ENCODE measurements around the gene YLPM1. TPM values are rescaled to one million over a fixed set of nuclear protein-coding genes. Genes with fewer than 3 reads are reported as not detected.
"Not testable (repeated sequence)": the region's sequence is repeated elsewhere in the genome, so short reads cannot be mapped to it uniquely, and the experiment has no call there.

Gene YLPM1, protein sequence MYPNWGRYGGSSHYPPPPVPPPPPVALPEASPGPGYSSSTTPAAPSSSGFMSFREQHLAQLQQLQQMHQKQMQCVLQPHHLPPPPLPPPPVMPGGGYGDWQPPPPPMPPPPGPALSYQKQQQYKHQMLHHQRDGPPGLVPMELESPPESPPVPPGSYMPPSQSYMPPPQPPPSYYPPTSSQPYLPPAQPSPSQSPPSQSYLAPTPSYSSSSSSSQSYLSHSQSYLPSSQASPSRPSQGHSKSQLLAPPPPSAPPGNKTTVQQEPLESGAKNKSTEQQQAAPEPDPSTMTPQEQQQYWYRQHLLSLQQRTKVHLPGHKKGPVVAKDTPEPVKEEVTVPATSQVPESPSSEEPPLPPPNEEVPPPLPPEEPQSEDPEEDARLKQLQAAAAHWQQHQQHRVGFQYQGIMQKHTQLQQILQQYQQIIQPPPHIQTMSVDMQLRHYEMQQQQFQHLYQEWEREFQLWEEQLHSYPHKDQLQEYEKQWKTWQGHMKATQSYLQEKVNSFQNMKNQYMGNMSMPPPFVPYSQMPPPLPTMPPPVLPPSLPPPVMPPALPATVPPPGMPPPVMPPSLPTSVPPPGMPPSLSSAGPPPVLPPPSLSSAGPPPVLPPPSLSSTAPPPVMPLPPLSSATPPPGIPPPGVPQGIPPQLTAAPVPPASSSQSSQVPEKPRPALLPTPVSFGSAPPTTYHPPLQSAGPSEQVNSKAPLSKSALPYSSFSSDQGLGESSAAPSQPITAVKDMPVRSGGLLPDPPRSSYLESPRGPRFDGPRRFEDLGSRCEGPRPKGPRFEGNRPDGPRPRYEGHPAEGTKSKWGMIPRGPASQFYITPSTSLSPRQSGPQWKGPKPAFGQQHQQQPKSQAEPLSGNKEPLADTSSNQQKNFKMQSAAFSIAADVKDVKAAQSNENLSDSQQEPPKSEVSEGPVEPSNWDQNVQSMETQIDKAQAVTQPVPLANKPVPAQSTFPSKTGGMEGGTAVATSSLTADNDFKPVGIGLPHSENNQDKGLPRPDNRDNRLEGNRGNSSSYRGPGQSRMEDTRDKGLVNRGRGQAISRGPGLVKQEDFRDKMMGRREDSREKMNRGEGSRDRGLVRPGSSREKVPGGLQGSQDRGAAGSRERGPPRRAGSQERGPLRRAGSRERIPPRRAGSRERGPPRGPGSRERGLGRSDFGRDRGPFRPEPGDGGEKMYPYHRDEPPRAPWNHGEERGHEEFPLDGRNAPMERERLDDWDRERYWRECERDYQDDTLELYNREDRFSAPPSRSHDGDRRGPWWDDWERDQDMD (N-terminal part only)
- 48.3 TPM for polyA plus RNA-seq (2012; ENCODE audit: insufficient read depth, insufficient read length)

DNA sequence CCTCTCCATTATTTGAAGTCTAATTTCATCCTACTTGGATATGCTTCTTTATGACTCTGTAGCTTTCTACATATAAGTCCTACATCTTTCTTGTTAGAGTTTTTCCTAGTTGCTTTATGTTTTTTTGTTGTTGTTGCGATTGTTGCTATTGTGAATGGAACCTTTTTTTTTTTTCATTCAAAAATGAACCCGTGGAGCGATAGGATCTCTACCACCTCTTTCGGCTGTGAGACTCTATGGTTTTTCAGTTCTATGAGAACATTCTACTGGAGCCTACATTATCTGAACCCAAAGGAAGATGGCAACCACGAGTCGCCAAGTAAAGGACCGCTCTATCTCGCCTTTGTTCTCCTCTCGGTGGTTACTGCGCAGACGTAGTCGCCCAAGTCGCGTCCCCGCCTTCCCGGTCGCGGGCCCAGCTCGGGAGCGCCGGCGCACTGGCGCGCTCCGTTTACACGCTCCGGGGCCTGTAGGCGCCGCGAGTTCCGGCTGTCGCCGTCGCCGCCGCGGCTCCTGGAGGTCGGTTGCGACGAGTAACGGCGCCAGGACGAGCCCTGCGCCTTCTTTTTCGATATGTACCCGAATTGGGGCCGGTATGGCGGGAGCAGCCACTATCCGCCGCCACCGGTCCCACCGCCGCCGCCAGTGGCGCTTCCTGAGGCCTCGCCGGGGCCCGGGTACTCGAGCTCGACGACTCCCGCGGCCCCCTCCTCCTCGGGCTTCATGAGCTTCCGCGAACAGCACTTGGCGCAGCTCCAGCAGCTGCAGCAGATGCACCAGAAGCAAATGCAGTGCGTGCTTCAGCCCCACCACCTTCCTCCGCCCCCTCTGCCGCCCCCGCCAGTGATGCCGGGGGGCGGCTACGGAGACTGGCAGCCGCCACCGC is at the start of gene YLPM1:
YLPM1 (plus strand) TSS at position 400 of the 886 bp plus-strand sequence; CDS start at position 574, 174 bp downstream.
- peak; percentile 99 for DNase-seq (ENCODE audit: low read depth, low spot score)

GRCh38 chr14:74713395-74713735 is 49.8 kb upstream of the YLPM1 start:
- peak overlapping the region; percentile 64 for H3K4me3 ChIP-seq (ENCODE audit: low read length)
- no peak for DNase-seq (ENCODE audit: low read depth, low spot score)

More for the DNA sequence above, at the start of gene YLPM1:
- H3K4me3 ChIP-seq (ENCODE audit: low read length) = peak within 1 kb of the TSS; percentile 78

GRCh38 chr14:74720526-74720925 is 42.6 kb upstream of the YLPM1 start:
- DNase-seq (ENCODE audit: low read depth, low spot score) = no peak
- no peak overlapping the region for H3K4me3 ChIP-seq (ENCODE audit: low read length)

GRCh38 chr14:74723134-74723533 is 40.0 kb upstream of the YLPM1 start:
- DNase-seq (ENCODE audit: low read depth, low spot score) = no peak
- no peak overlapping the region for H3K4me3 ChIP-seq (ENCODE audit: low read length)

DNA sequence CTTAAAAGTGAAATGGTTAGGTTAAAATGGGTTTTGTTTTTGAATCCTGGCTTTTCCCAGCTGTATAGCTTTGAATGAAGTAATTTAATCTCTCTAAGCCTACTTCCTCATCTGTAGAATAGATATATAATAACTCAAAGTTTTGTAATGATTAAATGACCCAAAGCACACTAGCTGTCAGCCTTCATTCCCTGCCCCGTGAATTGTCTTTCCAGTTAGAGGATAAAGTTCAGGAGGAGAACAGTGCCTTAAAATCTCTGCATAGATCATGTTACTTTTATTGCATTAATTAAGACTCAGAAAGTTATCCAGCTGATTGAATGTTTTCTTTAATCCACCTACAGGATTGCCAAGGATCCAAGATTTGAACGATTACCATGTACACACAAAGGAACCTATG is 30.7 kb upstream of the YLPM1 start:
- DNase-seq (ENCODE audit: low read depth, low spot score) = no peak
- no peak overlapping the region for H3K4me3 ChIP-seq (ENCODE audit: low read length)

DNA sequence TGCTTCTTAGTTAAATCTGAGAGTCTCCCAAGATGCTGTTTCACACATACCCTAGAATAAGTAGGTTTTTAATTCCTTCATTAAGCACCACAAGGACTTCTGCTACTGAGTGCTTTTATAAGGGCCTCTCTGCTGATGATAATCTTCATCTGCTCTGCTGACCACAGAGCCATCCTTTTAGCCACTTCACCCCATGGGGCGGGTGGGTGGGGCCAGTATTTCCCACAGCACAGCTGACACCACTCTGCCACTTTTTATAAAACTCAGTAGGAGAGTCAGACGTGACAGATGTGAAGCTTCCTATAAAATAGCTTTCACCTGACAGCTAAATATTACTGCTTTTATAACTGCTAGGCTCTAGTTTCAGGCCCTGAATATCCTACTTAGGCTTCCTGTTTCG is 29.9 kb upstream of the YLPM1 start:
- DNase-seq (ENCODE audit: low read depth, low spot score) = no peak
- no peak overlapping the region for H3K4me3 ChIP-seq (ENCODE audit: low read length)

DNA sequence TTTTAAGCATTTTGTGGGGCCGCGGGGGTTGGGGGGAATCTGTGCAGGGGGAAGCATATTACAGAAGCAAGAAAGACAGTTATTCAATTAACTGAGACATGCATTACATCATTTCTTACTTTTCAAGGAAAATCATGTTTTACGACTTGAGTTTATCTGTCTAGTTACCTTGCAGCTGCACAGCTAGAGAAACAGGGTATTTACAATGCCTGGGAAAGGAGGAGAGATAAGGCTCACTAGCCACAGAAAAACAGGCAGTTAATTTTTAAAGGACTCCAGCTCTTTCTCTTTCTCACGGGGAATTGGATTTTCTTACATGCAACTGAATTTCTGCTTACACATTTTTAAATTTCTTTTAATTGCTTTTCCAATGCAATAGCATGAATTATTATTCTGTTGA is 28.0 kb upstream of the YLPM1 start:
- DNase-seq (ENCODE audit: low read depth, low spot score) = no peak
- no peak overlapping the region for H3K4me3 ChIP-seq (ENCODE audit: low read length)

GRCh38 chr14:74737753-74738325 is 25.3 kb upstream of the YLPM1 start:
- no peak for DNase-seq (ENCODE audit: low read depth, low spot score)
- no peak overlapping the region for H3K4me3 ChIP-seq (ENCODE audit: low read length)

- no peak for DNase-seq (ENCODE audit: low read depth, low spot score)
- H3K4me3 ChIP-seq (ENCODE audit: low read length) = no peak overlapping the region
Measured at GRCh38 chr14:74739293-74740030, 23.7 kb upstream of the YLPM1 start.

GRCh38 chr14:74747237-74747636 is 15.9 kb upstream of the YLPM1 start:
- DNase-seq (ENCODE audit: low read depth, low spot score) = no peak
- no peak overlapping the region for H3K4me3 ChIP-seq (ENCODE audit: low read length)

- no peak overlapping the region for H3K4me3 ChIP-seq (ENCODE audit: low read length)
- no peak for DNase-seq (ENCODE audit: low read depth, low spot score)
Measured at GRCh38 chr14:74754157-74754556, 9.0 kb upstream of the YLPM1 start.

DNA sequence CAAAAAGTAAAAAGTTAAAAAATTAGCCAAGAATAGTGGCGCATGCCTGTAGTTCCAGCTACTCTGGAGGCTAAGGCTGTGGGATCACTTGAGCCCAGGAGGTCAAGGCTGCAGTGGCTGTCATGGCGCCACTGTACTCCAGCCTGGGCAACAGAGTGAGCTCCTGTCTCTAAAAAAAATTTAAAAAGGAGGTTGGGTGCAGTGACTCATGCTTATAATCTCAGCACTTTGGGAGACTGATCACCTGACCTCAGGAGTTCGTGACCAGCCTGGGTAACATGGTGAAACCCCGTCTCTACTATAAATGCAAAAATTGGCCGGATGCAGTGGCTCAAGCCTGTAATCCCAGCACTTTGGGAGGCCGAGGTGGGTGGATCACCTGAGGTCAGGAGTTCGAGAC is 8.2 kb upstream of the YLPM1 start:
- DNase-seq (ENCODE audit: low read depth, low spot score) = no peak
- H3K4me3 ChIP-seq (ENCODE audit: low read length) = no peak overlapping the region

GRCh38 chr14:74756326-74756725 is 6.8 kb upstream of the YLPM1 start:
- no peak overlapping the region for H3K4me3 ChIP-seq (ENCODE audit: low read length)

GRCh38 chr14:74758505-74758904 is 4.6 kb upstream of the YLPM1 start:
- H3K4me3 ChIP-seq (ENCODE audit: low read length); DNase-seq (ENCODE audit: low read depth, low spot score): not testable (repeated sequence)

More at GRCh38 chr14:74756326-74756725, 6.8 kb upstream of the YLPM1 start:
- no peak for DNase-seq (ENCODE audit: low read depth, low spot score)

DNA sequence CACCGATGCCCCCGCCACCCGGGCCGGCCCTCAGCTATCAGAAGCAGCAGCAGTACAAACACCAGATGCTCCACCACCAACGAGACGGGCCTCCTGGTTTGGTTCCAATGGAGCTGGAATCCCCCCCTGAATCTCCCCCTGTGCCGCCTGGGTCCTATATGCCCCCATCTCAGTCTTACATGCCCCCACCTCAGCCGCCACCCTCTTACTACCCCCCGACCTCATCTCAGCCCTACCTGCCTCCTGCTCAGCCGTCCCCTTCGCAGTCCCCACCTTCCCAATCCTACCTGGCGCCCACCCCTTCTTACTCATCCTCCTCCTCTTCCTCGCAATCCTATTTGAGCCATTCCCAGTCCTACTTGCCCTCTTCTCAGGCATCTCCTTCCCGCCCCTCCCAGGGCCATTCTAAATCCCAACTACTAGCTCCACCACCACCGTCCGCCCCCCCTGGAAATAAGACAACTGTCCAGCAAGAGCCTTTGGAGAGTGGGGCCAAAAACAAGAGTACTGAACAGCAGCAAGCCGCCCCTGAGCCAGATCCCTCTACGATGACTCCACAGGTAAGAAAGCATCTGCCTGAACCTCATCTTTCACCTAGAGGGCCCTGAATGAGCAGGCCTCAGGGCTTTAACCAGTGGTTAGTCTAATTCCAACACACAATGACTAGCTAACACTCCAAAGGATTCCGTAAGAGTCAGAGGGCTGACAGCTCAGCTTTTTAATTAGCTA is 851 bp downstream of the YLPM1 start:
- peak overlapping the region; percentile 78 for H3K4me3 ChIP-seq (ENCODE audit: low read length)
- DNase-seq (ENCODE audit: low read depth, low spot score) = no peak

- DNase-seq (ENCODE audit: low read depth, low spot score) = peak; percentile 83
- no peak overlapping the region for H3K4me3 ChIP-seq (ENCODE audit: low read length)
Measured at GRCh38 chr14:74765721-74766120, 2.6 kb downstream of the YLPM1 start.

DNA sequence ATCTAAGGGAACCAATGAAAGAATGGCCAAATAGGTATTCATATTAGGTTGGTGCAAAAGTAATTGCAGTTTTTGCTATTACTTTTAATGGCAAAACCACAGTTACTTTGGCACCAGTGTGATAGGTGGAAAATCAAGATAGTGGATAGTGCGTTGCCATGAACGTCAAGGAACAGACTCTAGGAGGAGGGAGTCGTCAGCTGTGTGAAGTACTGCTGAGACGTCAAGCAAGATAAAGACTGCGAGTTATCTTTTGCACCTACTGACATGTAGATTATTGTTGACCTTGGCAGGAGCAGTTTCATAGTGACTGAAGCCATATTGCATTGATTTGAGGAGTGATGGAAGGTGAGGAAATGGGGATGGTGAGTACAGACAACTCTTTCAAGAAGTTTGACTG is 8.3 kb downstream of the YLPM1 start:
- no peak overlapping the region for H3K4me3 ChIP-seq (ENCODE audit: low read length)
- DNase-seq (ENCODE audit: low read depth, low spot score) = no peak
